HG03565 (cell line): ENCODE measurements around the gene BIRC7.

Experiments used
- ATAC-seq: cut with Tn5 transposase; IDR thresholded peaks from one replicate; pipeline ENCODE4 v1.9.1; 2021; ENCODE audit warnings: mild to moderate bottlenecking, moderate library complexity; ENCODE audit not compliant: unreplicated experiment

BIRC7 gene

DNA sequence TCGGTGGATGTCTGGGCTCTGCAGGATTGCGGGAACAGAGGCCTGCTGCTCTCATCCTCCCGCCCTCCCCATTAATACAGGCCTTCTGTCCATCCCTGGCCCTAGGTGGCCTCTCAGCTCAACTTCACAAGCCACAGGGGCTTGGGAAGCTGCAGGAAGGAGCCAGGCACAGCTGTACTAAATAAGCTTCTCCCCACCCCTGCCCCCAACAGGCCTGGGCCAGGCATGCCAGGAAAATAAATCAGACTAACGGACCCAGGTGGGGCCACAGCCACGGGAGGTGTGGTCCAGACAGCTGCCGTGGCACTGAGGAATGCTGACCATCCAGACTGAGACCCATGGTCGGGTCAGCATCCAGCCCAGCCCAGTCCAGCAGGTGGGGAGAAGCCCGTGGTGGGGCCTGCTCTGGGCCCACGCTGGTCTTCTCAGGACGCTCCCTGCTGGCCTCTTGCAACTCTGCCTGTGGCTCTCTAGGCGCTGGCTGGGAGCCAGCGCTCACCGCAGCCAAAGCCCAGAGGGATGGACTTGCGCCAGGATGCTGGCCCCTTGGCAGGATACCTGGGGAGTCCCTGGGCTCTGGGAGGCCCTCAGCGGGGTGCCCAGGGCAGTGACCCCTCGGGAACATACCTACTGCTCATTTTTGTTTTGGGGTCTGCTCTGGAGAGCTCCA, 11.2 kb upstream of the BIRC7 start:
- ATAC-seq, result no peak

DNA sequence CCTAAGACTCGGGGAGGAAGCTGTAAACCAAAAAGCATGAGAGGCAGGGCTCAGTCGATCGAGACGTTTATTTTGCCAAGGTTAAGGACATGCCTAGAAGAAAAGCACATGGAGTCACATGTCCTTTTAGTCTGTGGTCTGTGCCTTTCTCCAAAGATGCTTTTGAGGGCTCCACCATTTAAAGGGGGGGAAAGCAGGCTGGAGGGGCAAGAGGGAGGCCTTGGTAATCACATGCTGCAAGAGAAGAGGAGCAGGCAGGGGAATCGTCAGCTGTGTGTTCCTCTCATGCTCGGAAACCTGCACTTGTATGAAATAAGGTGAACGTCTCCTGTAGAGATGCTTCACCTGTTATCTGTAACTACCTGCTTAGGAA, 10.6 kb upstream of the BIRC7 start:
- no peak for ATAC-seq

DNA sequence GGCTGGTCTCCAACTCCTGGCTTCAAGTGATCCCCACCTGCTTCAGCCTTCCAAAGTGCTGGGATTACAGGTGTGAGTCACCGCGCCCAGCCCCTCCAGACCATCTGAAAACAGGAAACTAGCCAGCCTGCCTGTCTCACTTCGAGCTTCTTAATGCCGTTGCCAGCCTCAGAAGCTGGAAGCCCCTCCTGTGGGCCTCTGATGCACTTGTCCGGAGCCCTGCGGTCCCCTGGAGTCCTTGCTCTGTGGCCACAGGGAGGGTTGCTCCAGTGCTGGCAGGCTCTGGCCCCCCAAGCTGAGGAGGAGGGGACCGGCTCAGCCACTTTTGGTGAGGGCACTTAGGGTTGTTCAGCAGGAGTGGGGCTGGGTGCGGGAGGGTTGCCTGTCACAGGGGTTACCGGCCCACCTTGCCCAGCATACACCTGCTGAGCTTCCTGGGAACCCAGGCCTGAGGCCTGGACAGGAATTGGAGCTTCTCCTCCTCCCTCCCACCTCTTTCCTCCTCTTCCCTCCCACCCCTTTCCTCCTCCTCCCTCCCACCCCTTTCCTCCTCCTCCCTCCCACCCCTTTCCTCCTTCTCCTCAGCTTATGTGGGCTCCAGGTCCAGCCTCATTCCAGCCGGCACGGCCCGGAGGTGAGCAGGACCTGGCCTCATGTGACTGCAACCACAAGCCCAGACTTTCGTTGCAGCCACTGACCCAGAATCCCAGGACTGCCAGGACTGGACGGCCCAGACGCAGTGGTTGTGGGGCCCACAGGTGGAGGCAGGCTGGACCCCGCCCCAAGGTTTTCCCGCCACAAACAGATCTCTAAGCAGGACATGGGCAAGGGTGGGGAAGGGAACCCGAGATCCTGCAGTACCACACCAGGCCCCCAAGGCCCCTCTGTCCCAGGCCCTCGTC, 9.4 kb upstream of the BIRC7 start:
- ATAC-seq, result no peak

DNA sequence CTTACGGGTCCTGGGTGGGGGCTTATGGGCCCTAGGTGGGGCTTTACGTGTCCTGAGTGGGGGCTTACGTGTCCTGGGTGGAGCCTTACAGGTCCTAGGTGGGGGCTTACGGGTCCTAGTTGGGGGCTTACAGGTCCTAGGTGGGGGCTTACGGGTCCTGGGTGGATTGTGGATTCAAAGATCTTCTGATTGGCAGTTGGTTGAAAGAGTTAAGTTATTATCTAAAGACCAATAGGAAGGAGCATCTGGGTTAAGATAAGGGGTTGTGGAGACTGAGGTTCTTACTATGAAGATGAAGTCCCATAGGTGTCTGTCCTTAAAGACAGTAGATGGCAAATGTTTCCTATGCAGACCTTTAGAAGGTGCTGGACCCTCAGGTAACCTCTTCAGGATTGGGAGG, 8.4 kb upstream of the BIRC7 start:
- ATAC-seq, result no peak

DNA sequence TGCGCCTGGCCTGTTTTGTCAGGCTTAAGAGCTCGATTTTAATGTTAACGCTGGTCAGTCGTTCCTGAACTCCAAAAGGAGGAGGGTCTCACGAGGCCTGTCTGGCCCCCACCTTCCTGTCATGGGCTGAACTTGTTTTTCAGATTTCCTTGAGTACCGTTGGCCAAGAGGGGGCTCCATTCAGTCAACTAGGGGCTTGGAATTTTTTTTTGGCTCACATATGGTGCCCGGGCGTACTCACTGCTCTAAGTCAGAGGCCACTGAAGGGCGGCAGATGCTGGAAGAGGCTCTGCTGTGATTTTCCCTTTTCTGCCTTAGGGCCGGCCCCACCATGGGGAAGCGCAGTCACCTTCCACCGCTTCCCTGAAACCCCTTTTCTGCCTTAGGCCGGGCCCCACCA, 6.9 kb upstream of the BIRC7 start:
- no peak for ATAC-seq

DNA sequence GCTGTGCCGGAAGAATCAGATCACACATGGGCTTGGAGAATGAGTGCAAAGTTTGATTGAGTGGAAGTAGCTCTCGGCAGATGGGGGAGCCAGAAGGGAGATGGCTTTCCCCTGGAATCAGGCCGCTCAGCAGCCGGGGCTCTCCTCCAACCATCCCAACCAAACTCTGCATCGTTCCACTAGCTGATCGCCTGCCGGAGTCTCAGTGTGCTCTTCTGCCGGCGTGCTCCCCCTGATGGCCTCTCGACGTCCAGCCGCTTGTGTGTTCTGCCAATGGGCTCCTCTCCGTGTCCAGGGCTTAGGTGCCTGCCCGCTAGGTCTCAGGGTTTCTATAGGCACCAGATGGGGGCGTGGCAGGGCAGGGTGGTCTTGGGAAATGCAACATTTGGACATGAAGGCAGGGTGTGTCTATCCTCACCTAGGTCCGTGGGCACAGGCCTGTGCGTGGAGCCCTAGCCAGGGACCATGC, 4.9 kb upstream of the BIRC7 start:
- ATAC-seq, result no peak

DNA sequence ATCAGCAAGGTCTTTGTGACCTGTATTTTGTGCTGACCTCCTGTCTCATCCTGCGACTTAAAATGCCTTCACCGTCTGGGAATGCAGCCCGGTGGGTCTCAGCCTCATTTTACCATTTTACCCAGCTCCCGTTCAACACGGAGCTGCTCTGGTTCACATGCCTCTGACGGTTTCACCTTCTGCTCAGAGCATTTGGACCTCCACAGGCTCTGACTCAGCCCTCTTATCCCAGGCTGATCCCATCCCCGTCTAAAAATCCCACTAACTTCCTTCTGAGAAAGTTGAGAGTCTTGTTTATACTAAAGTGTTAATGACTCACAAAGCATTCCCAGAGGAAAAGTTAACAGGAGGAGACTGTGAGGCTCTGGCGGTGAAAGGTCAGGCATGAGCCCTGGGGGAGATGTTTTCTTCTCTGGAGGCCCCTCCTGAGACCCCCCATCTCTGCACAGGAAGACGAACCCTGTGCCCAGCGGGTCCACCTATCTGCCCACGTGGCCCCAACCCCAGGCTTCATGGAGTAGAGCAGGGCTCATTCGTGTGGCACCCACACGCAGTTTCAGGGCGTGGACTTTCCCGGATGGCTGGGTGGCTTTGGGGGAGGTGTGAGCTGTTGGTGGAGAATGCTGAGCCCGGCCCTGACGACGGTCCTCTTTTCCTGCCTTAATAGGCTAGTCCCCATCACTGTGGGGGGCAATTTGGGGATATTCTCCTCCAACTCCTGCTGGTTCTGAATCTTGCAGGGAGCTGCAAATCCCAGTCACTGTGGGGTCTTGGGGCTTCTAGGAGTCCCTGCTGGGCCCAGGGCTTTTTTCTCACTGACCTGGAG, 3.3 kb upstream of the BIRC7 start:
- no peak for ATAC-seq

DNA sequence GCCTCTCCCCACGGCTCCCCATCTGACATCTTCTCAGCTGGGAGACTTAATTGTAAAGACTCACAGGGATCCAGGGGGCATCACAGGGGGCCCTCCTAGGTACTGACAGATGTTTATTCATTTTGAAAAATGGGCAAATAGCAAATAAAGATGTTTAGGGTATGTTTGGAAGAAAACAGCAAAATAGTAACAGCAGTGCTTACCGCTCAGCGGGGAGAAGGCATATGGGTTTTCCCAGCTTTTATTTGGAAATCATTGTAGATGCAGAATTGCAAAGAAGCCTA, 2.7 kb upstream of the BIRC7 start:
- ATAC-seq, result no peak

DNA sequence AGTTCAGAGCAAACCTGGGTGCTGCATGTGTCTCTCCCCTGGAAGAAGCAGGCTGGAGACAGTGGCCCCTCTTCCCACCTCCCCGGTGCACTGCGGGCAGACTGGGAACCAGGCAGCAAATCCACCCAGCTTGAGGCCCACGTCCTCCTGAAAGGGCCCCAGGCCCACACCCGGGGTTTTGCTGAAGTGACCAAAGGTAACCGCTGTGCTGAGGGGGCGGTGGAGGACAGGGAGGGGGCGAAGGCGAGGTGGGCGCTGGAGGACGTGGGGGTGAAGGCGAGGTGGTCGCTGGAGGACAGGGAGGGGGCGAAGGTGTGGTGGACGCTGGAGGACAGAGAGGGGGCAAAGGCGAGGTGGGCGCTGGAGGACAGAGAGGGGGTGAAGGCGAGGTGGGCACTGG, 1.8 kb upstream of the BIRC7 start:
- no peak for ATAC-seq

DNA sequence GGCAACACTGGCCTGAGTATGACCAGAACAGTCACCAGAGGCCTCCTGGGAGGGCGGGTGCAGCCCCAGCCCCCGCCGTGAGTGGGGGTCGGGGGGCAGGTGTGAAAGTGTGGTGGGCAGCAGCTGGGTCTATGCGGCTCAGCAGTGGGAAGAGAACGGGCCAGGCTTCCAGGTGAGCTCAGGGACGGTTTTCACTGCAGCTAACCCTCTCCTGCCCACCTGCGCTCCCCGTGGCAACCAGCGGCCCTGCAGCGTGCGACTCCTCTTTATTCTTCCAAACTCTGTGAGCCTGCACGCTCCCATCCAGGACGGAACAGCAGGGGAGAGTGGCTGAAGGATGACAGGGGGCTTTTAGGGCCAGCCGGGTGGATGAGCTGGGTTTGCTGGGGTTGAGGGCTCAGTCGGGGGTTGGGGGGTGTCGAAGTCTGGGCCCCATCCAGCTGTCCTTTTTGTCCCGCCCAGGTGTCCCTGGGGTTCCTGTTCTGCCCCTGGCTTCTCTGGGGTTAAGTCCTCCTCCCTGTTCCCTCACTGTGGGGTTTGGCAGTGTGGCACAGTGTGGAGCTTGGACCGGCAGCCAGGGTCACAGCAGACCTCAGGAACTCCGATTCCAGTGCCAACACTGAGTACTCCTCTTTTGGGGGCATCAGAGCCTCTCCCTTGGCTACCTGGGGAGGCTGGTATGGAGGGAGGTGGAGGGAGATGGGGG, 859 bp upstream of the BIRC7 start:
- no peak for ATAC-seq

DNA sequence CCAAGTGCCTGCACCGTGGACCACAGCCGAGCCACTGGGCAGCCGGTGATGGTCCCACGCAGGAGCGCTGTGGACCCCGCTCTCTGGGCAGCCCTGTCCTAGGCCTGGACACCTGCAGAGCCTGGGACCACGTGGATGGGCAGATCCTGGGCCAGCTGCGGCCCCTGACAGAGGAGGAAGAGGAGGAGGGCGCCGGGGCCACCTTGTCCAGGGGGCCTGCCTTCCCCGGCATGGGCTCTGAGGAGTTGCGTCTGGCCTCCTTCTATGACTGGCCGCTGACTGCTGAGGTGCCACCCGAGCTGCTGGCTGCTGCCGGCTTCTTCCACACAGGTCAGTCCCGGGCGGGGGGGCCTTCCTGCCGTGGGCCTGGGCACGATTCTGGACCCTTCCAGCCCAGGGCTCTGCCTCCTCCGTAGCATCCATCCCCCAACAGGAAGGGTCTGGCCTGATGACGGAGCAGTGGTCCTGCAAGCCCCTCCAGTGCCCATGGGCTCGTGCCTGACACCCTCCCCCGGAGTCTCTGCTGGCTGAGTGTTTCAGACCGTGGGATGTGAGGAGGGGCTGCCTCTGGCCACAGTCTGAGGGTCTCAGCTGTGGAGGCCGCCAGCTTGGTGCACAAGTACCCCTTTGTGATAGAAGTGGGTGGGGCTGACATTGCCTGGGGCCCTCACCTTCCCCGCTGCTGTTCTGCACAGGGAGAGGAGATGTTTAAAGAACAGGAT, 572 bp downstream of the BIRC7 start:
- no peak for ATAC-seq

DNA sequence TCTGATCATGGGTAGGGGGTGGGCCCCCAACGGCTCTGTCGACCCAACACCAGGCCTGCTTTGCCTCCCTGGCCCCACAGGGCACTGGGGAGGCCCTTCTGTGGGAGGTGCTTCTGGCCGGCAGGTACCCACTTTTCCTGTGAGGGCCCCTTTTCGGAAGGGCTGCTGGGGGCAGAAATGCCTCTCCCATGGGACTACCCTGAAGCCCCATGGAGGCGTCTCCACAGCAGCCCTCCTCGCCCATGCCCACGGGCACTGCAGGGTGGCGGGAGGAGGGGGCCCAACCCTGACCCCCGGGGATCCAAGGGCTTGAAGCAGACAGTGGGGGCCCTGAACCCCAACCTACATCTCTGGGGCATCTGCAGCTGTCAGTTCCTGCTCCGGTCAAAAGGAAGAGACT, 2.3 kb downstream of the BIRC7 start:
- ATAC-seq, result no peak

DNA sequence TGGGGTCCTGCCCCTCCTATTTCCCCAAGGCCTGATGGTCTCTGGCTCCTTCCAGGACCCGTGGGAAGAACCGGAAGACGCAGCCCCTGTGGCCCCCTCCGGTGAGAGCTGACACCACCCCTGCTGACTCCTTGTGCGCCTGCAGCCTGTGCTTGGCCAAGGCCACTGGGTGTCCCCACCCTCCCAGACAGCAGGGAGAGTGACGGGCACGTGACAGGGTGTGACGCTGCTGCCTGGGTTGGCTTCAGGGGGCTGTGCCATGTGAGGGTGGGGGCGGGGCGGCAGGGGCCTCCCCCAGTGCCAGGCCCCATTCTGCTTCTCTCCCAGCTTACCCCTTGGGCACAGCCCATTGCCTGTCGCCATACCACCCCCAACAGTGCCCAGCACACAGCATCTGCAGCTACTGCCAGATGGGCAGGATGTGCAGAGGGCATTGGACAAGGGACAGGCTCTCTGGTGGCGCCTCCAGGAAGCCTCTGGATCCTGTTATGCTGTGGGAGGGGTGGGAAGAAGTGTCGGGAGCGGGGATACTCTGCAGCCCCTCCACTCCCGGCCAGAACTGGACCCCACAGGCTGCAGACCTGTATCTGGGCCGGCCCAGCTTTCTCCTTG, 2.9 kb downstream of the BIRC7 start:
- ATAC-seq, result no peak

DNA sequence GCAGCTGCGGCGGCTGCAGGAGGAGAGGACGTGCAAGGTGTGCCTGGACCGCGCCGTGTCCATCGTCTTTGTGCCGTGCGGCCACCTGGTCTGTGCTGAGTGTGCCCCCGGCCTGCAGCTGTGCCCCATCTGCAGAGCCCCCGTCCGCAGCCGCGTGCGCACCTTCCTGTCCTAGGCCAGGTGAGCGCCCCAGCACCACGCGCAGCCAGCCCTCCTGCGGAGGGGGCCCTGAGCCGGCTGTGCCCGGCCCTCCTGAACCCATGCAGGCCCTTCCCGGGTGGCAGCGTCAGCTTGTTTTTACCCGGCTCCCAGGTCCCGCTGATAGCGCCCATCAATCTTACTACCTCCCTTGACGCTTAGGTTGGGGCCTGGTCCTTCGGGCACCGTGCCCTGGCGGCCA, 3.7 kb downstream of the BIRC7 start:
- ATAC-seq, result no peak

DNA sequence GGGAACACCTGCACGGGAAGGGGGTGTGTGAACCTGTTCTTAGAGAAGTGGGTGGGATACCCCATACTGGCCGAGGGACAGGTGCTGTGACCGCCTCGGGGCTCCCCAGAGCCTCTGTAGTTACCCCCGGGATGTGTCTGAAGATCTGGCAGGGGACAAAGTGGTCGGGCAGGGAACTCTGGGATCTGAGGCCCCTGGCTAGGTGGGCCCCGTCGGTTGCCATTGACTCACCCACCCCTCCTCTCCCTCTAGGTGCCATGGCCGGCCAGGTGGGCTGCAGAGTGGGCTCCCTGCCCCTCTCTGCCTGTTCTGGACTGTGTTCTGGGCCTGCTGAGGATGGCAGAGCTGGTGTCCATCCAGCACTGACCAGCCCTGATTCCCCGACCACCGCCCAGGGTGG, 4.3 kb downstream of the BIRC7 start:
- ATAC-seq, result no peak

DNA sequence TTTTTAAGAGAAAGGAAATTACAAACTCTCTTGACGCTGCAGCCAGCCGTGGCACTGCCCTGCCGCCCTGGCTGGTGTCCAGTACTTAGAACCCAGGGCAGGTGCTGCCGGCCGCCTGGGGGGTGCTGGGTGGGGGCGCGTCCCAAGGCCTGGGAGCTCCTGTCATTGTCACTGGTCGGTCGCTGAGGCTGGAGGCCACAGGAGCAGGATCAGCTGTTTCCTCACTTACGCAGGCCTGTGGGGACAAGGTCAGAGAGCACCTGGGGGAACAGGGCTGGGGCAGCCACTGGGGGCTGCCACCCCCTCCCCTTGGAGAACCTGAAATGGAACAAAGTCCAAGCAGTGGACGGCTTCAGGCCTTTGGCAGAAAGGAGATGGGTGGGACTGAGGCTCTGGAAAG, 5.6 kb downstream of the BIRC7 start:
- ATAC-seq, result no peak

DNA sequence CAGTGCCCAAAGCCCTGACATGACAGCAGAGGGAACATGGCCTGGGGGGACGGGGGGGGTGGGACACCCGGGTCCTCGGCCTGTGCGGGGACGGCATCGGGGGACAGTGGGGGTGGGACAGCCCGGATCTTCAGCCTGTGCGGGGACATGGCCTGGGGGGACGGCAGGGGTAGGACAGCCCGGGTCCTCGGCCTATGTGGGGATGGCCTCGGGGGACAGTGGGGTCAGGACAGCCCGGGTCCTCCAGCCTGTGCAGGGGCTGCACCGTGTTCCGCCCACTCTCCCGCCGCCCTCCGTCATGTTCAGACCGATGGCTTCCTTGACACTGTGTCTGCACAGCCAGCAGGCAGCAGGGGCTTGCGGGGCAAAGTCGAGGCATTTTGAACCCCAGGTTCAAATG, 7.0 kb downstream of the BIRC7 start:
- no peak for ATAC-seq

DNA sequence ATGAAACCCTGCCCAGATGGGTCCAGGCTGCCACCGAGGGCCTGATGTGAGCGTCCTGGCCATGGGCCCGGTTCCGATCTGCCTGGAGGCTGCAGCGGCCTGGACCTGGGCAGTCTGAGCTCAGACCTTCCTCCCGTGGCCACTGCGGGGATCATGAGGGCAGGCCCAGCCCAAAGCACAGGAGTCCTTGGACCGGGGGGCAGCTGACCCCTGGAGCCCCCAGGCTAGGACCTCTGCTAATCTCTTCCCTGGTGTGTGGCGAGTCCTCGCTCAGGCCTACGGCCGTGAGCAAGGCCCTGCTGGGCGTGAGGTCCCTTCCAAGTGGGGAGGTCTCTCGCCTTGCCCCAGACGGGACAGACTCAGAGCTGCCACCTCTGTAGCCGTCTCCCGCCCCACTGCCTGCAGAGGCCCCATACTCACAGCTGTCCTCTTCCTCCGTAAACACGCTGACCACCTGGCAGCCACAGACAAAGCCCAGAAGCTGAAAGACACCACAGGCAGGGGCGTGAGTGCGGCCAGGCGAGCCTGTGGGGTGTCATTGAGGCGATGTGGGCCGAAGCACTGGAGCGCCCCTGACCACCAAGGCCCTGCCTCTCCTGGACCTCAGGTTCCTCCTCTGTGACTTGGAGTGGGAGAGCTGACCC, 8.0 kb downstream of the BIRC7 start:
- ATAC-seq, result no peak

DNA sequence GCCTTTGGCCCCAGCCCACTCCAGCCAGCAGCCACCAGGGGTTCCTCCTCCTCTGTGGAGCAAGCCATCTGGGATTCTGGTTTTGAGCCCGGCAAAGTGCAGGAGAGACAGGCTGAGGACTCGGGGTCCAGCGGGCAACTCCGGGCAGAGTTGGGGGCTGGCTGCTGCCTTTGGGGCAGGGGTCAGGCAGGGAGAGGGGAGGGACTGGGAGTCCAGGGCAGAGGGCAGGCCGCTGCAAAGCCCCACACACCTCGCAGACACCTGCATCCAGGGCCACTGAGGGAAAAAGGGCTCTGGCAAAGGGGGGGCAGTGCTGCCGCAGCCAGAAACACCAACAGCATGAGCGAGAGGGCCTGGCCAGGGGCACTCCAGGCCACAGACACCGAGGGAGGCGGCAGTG, 8.8 kb downstream of the BIRC7 start:
- ATAC-seq, result no peak
